Measurements from ENCODE around the gene NUP188. TPM values are rescaled to one million over a fixed set of nuclear protein-coding genes. Genes with fewer than 3 reads are reported as not detected.

Gene NUP188
- 42.7 and 81.1 TPM in 2 replicates for total RNA-seq

GRCh38 chr9:128947527-128948301 is at the start of gene NUP188, which contains the start of gene DOLK:
TSS of gene NUP188 (plus strand) at chr9:128947699. CDS start at chr9:128947720, 21 bp downstream.
TSS of gene DOLK (minus strand) at chr9:128947603. CDS start at chr9:128947303, 300 bp downstream.

GRCh38 chr9:128920381-128921058 is 27.0 kb upstream of the NUP188 start, which contains the start of gene PHYHD1:
TSS of gene PHYHD1 (plus strand) at chr9:128920982. CDS start at chr9:128922324, 1,342 bp downstream.

GRCh38 chr9:129028192-129028966 is 80.9 kb downstream of the NUP188 start, which contains the start of gene SH3GLB2:
TSS of gene SH3GLB2 (minus strand) at chr9:129028331. CDS start at chr9:129028154, 177 bp downstream.

GRCh38 chr9:129036241-129036922 is 88.9 kb downstream of the NUP188 start, which contains the start of gene MIGA2:
TSS of gene MIGA2 (plus strand) at chr9:129036626. CDS start at chr9:129040595, 3,969 bp downstream.

Other genes with a start within 250 kb of the NUP188 start
- 1.1 and 1.4 TPM in 2 replicates for gene PKN3, start 245.2 kb upstream of the NUP188 start, total RNA-seq
- 33.8 and 47.3 TPM in 2 replicates for gene ZDHHC12, start 223.6 kb upstream of the NUP188 start, total RNA-seq
- gene ZER1, start 175.8 kb upstream of the NUP188 start, total RNA-seq: 13.0 and 30.2 TPM in 2 replicates
- gene TBC1D13, start 160.4 kb upstream of the NUP188 start, total RNA-seq: 12.0 and 18.2 TPM in 2 replicates
- 17.6 and 34.9 TPM in 2 replicates for gene ENDOG, start 129.2 kb upstream of the NUP188 start, total RNA-seq
- 11.3 and 18.1 TPM in 2 replicates for gene SPOUT1, start 117.9 kb upstream of the NUP188 start, total RNA-seq
- gene KYAT1, start 65.7 kb upstream of the NUP188 start, total RNA-seq: 8.2 and 9.1 TPM in 2 replicates
- gene LRRC8A, start 65.6 kb upstream of the NUP188 start, total RNA-seq: 294 and 307 TPM in 2 replicates
- 1.3 and 1.7 TPM in 2 replicates for gene PHYHD1, start 26.7 kb upstream of the NUP188 start, total RNA-seq
- gene DOLK, start 96 bp upstream of the NUP188 start, total RNA-seq: 20.8 and 21.0 TPM in 2 replicates
- 46.5 and 60.2 TPM in 2 replicates for gene SH3GLB2, start 80.6 kb downstream of the NUP188 start, total RNA-seq
- gene MIGA2, start 88.9 kb downstream of the NUP188 start, total RNA-seq: 18.8 and 26.9 TPM in 2 replicates
- 12.2 and 16.4 TPM in 2 replicates for gene DOLPP1, start 133.4 kb downstream of the NUP188 start, total RNA-seq
- gene CRAT, start 163.1 kb downstream of the NUP188 start, total RNA-seq: 12.6 and 37.2 TPM in 2 replicates
- 50.9 and 68.9 TPM in 2 replicates for gene PTPA, start 163.7 kb downstream of the NUP188 start, total RNA-seq
- gene IER5L, start 230.6 kb downstream of the NUP188 start, total RNA-seq: 15.7 and 25.8 TPM in 2 replicates